PC-3 (cell line): ENCODE results near the gene NINJ2.

Experiments
- CTCF ChIP-seq: fragments of 300-600 bp; sonication (generic); conservative IDR thresholded peaks from 2 replicates; pipeline ENCODE4 v1.5.1; 2017; ENCODE audit warnings: antibody characterized with exemption, low read depth, mild to moderate bottlenecking, low read length
- EZH2 ChIP-seq: fragments of 300-600 bp; sonication (generic); IDR thresholded peaks from one replicate; pipeline ENCODE4 v1.6.1; 2017; ENCODE audit warnings: antibody characterized with exemption, mild to moderate bottlenecking, low read length; ENCODE audit not compliant: unreplicated experiment

DNA sequence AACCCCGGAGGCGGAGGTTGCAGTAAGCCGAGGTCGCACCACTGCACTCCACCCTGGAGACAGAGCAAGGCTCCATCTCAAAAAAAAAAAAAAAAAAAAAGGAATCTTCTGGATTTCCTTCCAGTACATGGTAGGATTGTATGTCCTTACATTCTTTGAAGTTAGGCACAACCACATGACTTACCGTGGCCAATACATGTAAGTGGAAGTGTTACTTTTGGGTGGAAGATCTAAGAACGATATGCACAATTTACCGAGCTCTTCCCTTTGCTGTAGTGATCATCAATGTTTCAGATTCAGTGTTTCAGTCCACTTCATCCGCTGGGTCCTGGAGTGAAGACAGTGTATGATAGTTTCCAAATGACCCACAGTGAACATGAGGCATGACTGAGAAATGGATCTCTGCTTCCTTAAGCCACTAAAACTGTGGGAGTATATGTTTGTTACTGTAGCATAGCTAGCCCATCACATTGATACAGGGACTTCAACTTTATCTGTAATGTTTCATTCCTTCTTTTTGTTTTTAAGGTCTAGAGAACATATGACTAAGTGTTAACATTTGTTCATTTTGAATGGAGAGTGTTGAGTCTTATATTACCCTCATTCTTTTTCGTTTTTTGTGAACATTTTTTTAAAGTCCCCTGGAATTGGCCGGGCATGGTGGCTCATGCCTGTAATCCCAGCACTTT is 18.5 kb upstream of the NINJ2 start:
- TF ChIP-seq CTCF (no peak), EZH2 (no peak)
